GM12864 (cell line): Measurements from ENCODE around the gene FBN1.

Experiments
- DNase-seq: peaks from one replicate; pipeline ENCODE4 v3.0.0-alpha.2; 2011; ENCODE audit warnings: low read depth
- H3K4me3 ChIP-seq: 2 replicates; pipeline ENCODE4 v1.5.1; 2011; ENCODE audit warnings: mild to moderate bottlenecking, low read depth, low read length, control low read depth
- CTCF ChIP-seq: IDR thresholded peaks from 2 replicates; pipeline ENCODE4 v1.5.1; 2011; ENCODE audit warnings: low read depth, mild to moderate bottlenecking, moderate library complexity, low read length, control low read depth, inconsistent platforms; ENCODE audit errors: missing control alignments

Gene FBN1

GRCh38 chr15:48645558-48646330, at the start of gene FBN1:
Gene FBN1, minus strand, starts transcription at chr15:48645709. Its CDS starts 940 bp downstream, at chr15:48644769.
- H3K4me3 ChIP-seq, result peak within 1 kb of the TSS; percentile 84
- DNase-seq, result peak; percentile 44
- no peak for TF ChIP-seq CTCF

GRCh38 chr15:48693484-48693883, 48.0 kb upstream of the FBN1 start:
- TF ChIP-seq CTCF, result no peak
- no peak overlapping the region for H3K4me3 ChIP-seq
- no peak for DNase-seq

- TF ChIP-seq CTCF, result no peak
- no peak overlapping the region for H3K4me3 ChIP-seq
- no peak for DNase-seq
These were observed 43.0 kb upstream of the FBN1 start for GRCh38 chr15:48688493-48688892.

GRCh38 chr15:48683991-48684765, 38.7 kb upstream of the FBN1 start:
- no peak overlapping the region for H3K4me3 ChIP-seq
- TF ChIP-seq CTCF, result no peak
- DNase-seq, result no peak

GRCh38 chr15:48682942-48683651, 37.6 kb upstream of the FBN1 start:
- TF ChIP-seq CTCF, result no peak
- no peak for DNase-seq

GRCh38 chr15:48681353-48681752, 35.8 kb upstream of the FBN1 start:
- no peak overlapping the region for H3K4me3 ChIP-seq
- DNase-seq, result no peak
- TF ChIP-seq CTCF, result no peak

More at GRCh38 chr15:48682942-48683651, 37.6 kb upstream of the FBN1 start:
- no peak overlapping the region for H3K4me3 ChIP-seq
